Sigmoid colon (tissue), 7 donors: ENCODE measurements around the gene IFT25. TPM values are rescaled to one million over a fixed set of nuclear protein-coding genes. Genes with fewer than 3 reads are reported as not detected.

Source experiments
- DNase-seq: peaks from one replicate; pipeline ENCODE4 v3.0.0-alpha.2; 2019
- H3K27ac ChIP-seq, 4 donors: fragments of 200-600 bp; sonication (generic); one replicate each; pipeline ENCODE4 v1.5.1; 2016 to 2019; ENCODE audit warnings: mild to moderate bottlenecking in 1 of 4
- H3K27me3 ChIP-seq, 3 donors: fragments of 200-600 bp; sonication (generic); one replicate each; pipeline ENCODE4 v1.5.1; 2019; ENCODE audit warnings: mild to moderate bottlenecking in 1 of 3
- H3K36me3 ChIP-seq, 4 donors: fragments of 200-600 bp; sonication (generic); one replicate each; pipeline ENCODE4 v1.5.1; 2016 to 2019
- H3K4me1 ChIP-seq, 4 donors: fragments of 200-600 bp; sonication (generic); one replicate each; pipeline ENCODE4 v1.5.1; 2017 to 2019
- H3K4me3 ChIP-seq, 4 donors: fragments of 200-600 bp; sonication (generic); one replicate each; pipeline ENCODE4 v1.5.1; 2017 to 2019; ENCODE audit warnings: mild to moderate bottlenecking in 2 of 4, moderate library complexity in 1 of 4
- H3K9me3 ChIP-seq, 4 donors: fragments of 200-600 bp in 3 of 4; sonication (generic) in 3 of 4; one replicate each; pipeline versions ENCODE4 v1.5.1 to v1.6.1; 2013 to 2019
- CTCF ChIP-seq, 4 experiments: fragments of 450-650 bp in 3 of 4; fragments of 200-600 bp in 1 of 4; IDR thresholded peaks; one replicate each; pipeline ENCODE4 v1.5.1; 2016 to 2019; ENCODE audit warnings: antibody characterized with exemption in 4 of 4, mild to moderate bottlenecking in 3 of 4, moderate library complexity in 2 of 4
- EP300 ChIP-seq, 4 donors: sonication (generic); formaldehyde crosslinking; IDR thresholded peaks; one replicate each; pipeline ENCODE4 v1.6.1; 2017; ENCODE audit warnings: antibody characterized with exemption in 4 of 4
- POLR2A ChIP-seq, 2 donors: fragments of 450-650 bp; IDR thresholded peaks; one replicate each; pipeline ENCODE4 v1.6.1; 2016; ENCODE audit warnings: antibody characterized with exemption in 2 of 2, mild to moderate bottlenecking in 2 of 2, moderate library complexity in 2 of 2
- POLR2AphosphoS5 ChIP-seq, 4 donors: sonication (generic); formaldehyde crosslinking; IDR thresholded peaks; one replicate each; pipeline ENCODE4 v1.6.1; 2017; ENCODE audit warnings: antibody characterized with exemption in 4 of 4
- WGBS, 2 donors: extraction: QIAGEN DNeasy Blood & Tissue Kit; methylation state at CpG; one replicate each; pipeline ENCODE4 v1.1.7; 2013; 5-methylcytosine and 5-hydroxymethylcytosine counted together
- intact Hi-C: fragments of 100-400 bp; cut with DNase I; formaldehyde crosslinking; loops from one replicate; pipeline ENCODE4 v1.15.1; 2023
- polyA plus RNA-seq, 3 donors: library from polyadenylated mRNA; stranded (reverse); fragments of 200-250 nt; gene quantifications; one replicate each; pipeline ENCODE4 v1.2.3, GENCODE V29; 2013
- total RNA-seq, 4 donors: library from RNA; depleted of rRNA; stranded (reverse); fragments of >200 nt; gene quantifications; one replicate each; pipeline ENCODE4 v1.1.0, GENCODE V29; 2016
- donor health status: healthy with polysubstance abuse.
- donor health status: Bipolar disorder and iron deficiency.
- donor health status: healthy.

Gene IFT25
- total and polyA plus RNA-seq, 7 donors, result 16.1 to 33.9 (median 25.0) TPM

DNA sequence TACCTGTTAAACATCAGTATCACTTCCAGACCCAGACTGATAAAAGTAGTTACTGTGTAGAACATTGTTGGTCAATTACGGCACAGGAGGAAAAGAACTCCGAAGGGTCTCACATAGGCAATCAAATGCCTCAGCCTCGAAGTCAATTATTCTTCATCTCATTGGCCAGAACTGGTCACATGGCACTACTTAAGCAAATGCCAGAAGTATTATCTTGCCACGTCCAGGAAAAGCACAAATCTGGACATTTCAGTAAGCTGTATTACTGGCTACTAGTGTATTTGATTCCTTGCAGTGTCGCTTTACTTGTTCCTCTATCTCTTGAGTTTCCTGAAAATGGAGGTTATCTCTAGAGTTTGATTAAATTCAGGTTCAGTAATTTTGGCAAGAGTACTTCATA lies 27.2 kb downstream of the IFT25 start:
- WGBS, 2 donors, result 90 to 93% methylated on average over 5 of the region's 5 CpGs
- H3K27me3 ChIP-seq, result no peaks in the 10 kb centered on the region
- DNase-seq, result no peak
- intact Hi-C loops, result no loop called here
- peaks cover 2 to 39% (median 6%) of the 10 kb centered on the region in 4 donors for H3K36me3 ChIP-seq
- H3K9me3 ChIP-seq, result no peaks in the 10 kb centered on the region
- TF ChIP-seq EP300 (IDR thresholded peaks at IDR 0.05) (no peak), CTCF (IDR thresholded peaks at IDR 0.05) (no peak), POLR2AphosphoS5 (IDR thresholded peaks at IDR 0.05) (no peak), POLR2A (IDR thresholded peaks at IDR 0.05) (no peak)
- no peaks in the 10 kb centered on the region for H3K4me1 ChIP-seq
- no peak overlapping the region for H3K27ac ChIP-seq
- H3K4me3 ChIP-seq, result no peak overlapping the region

- Histone ChIP-seq H3K4me1 (no peaks in the 10 kb centered on the region), H3K27me3 (no peaks in the 10 kb centered on the region), H3K27ac (no peak overlapping the region), H3K36me3 (peaks cover 0 to 12% (median 3%) of the 10 kb centered on the region in 4 donors), H3K9me3 (no peaks in the 10 kb centered on the region), H3K4me3 (no peak overlapping the region)
- DNase-seq, result no peak
- TF ChIP-seq EP300 (IDR thresholded peaks at IDR 0.05) (no peak), POLR2A (IDR thresholded peaks at IDR 0.05) (no peak), CTCF (IDR thresholded peaks at IDR 0.05) (no peak), POLR2AphosphoS5 (IDR thresholded peaks at IDR 0.05) (no peak)
- 58 to 77% methylated on average over 5 of the region's 5 CpGs for WGBS, 2 donors
- intact Hi-C loops, result no loop called here
Observed at GRCh38 chr1:53913352-53914033, 32.0 kb downstream of the IFT25 start.

DNA sequence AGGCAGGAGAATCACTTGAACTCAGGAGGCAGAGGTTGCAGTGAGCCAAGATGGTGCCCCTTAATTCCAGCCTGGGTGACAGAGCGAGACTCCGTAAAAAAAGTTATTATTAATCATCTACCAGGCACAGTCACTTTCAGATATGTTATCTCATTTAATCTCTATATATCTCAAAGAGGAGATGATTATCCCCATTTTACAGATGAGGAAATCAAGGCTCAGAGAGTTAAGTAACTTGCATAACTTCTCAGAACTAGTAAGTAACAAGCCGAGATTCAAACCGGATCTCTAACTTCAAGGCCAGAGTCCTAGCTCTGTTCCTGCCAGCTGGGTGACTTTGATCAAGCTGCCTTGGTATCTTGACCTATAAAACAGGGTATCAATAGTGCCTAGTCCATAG lies 34.1 kb downstream of the IFT25 start:
- WGBS, 2 donors, result 97% methylated on average over 4 of the region's 4 CpGs
- TF ChIP-seq POLR2A (IDR thresholded peaks at IDR 0.05) (no peak), CTCF (IDR thresholded peaks at IDR 0.05) (no peak), EP300 (IDR thresholded peaks at IDR 0.05) (no peak), POLR2AphosphoS5 (IDR thresholded peaks at IDR 0.05) (no peak)
- Histone ChIP-seq H3K9me3 (no peaks in the 10 kb centered on the region), H3K36me3 (peaks cover 0 to 9% (median 3%) of the 10 kb centered on the region in 4 donors), H3K27ac (no peak overlapping the region), H3K4me3 (no peak overlapping the region), H3K27me3 (no peaks in the 10 kb centered on the region), H3K4me1 (no peaks in the 10 kb centered on the region)
- no peak for DNase-seq
- intact Hi-C loops, result no loop called here

- H3K9me3 ChIP-seq, result no peaks in the 10 kb centered on the region
- no peaks in the 10 kb centered on the region for H3K27me3 ChIP-seq
- no peak for TF ChIP-seq EP300 (IDR thresholded peaks at IDR 0.05)
- TF ChIP-seq POLR2A (IDR thresholded peaks at IDR 0.05), result no peak
- TF ChIP-seq CTCF (IDR thresholded peaks at IDR 0.05), result no peak
- no peak for TF ChIP-seq POLR2AphosphoS5 (IDR thresholded peaks at IDR 0.05)
- intact Hi-C loops, result no loop called here
- DNase-seq, result no peak
- no peak overlapping the region for H3K4me3 ChIP-seq
- no peak overlapping the region for H3K27ac ChIP-seq
- no peaks in the 10 kb centered on the region for H3K36me3 ChIP-seq
- no peaks in the 10 kb centered on the region for H3K4me1 ChIP-seq
- WGBS, 2 donors, result 91 to 93% methylated on average over 3 of the region's 3 CpGs
Observed at GRCh38 chr1:53909946-53910345, 35.6 kb downstream of the IFT25 start.

DNA sequence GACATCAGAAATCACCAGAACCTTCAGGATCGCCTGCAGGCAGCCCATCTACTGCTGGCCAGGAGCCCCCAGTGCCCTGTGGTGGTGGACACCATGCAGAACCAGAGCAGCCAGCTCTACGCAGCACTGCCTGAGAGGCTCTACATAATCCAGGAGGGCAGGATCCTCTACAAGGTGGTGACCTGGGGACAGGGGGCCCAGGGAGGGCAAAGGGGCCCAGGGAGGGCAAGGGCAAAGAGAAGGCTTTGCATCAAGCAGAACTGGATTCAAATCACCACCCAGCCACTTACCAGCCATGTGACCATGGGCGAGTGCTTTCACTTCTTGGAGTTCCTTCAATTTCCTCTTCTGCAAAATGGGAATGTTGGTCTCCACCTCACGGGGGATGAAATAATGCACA lies 39.4 kb downstream of the IFT25 start:
- TF ChIP-seq CTCF (IDR thresholded peaks at IDR 0.05), result no peak
- no peak for TF ChIP-seq POLR2AphosphoS5 (IDR thresholded peaks at IDR 0.05)
- no peak for TF ChIP-seq POLR2A (IDR thresholded peaks at IDR 0.05)
- TF ChIP-seq EP300 (IDR thresholded peaks at IDR 0.05), result no peak
- no peak for DNase-seq
- no peaks in the 10 kb centered on the region for H3K9me3 ChIP-seq
- no peaks in the 10 kb centered on the region for H3K36me3 ChIP-seq
- H3K4me1 ChIP-seq, result no peaks in the 10 kb centered on the region
- intact Hi-C loops, result no loop called here
- no peak overlapping the region for H3K4me3 ChIP-seq
- WGBS, 2 donors, result 92 to 95% methylated on average over 4 of the region's 4 CpGs
- H3K27me3 ChIP-seq, result no peaks in the 10 kb centered on the region
- no peak overlapping the region for H3K27ac ChIP-seq
